Neural progenitor cell (in vitro differentiated cells): ENCODE measurements around the gene MID1. TPM values are rescaled to one million over a fixed set of nuclear protein-coding genes. Genes with fewer than 3 reads are reported as not detected.
A peak's percentile ranks its signal among the peaks of the same experiment; 100 is the strongest.

ENCODE experiments used
- DNase-seq: peaks from one replicate; pipeline ENCODE4 v3.0.0-alpha.2; 2016; ENCODE audit warnings: low spot score
- H2AFZ ChIP-seq: fragments of 200-600 bp; sonication (generic); replicated peaks from 2 replicates; pipeline ENCODE4 v1.6.1; 2016; ENCODE audit warnings: antibody characterized with exemption
- H3F3A ChIP-seq: fragments of 200-600 bp; sonication (generic); 2 replicates; pipeline ENCODE4 v1.6.1; 2016; ENCODE audit warnings: antibody characterized with exemption, low read depth
- H3K27ac ChIP-seq: fragments of 200-600 bp; sonication (generic); 2 replicates; pipeline ENCODE4 v1.5.1; 2016; ENCODE audit warnings: mild to moderate bottlenecking
- H3K27me3 ChIP-seq: fragments of 200-600 bp; sonication (generic); 2 replicates; pipeline ENCODE4 v1.6.1; 2016; ENCODE audit warnings: mild to moderate bottlenecking, moderate library complexity
- H3K36me3 ChIP-seq: fragments of 200-600 bp; sonication (generic); 2 replicates; pipeline ENCODE4 v1.5.1; 2016
- H3K4me1 ChIP-seq: fragments of 200-600 bp; sonication (generic); 2 replicates; pipeline ENCODE4 v1.6.1; 2016; ENCODE audit warnings: mixed run types
- H3K4me2 ChIP-seq: fragments of 200-600 bp; sonication (generic); 2 replicates; pipeline ENCODE4 v1.6.1; 2016
- H3K4me3 ChIP-seq: fragments of 200-600 bp; sonication (generic); 2 replicates; pipeline ENCODE4 v1.5.1; 2016
- H3K79me2 ChIP-seq: fragments of 200-600 bp; sonication (generic); 2 replicates; pipeline ENCODE4 v1.6.1; 2016; ENCODE audit warnings: low read depth
- H3K9ac ChIP-seq: fragments of 200-600 bp; sonication (generic); 2 replicates; pipeline ENCODE4 v1.6.1; 2016
- H3K9me3 ChIP-seq: fragments of 200-600 bp; sonication (generic); 2 replicates; pipeline ENCODE4 v1.5.1; 2016; ENCODE audit warnings: low read depth
- H4K20me1 ChIP-seq: fragments of 200-600 bp; sonication (generic); 2 replicates; pipeline ENCODE4 v1.6.1; 2016; ENCODE audit warnings: low read depth
- H3K27ac Mint-ChIP-seq: 3 replicates; pipeline ENCODE4 v1.8.0; 2021; ENCODE audit warnings: mixed read lengths
- H3K27me3 Mint-ChIP-seq: 2 replicates; pipeline ENCODE4 v1.8.0; 2022; ENCODE audit warnings: low read depth, mild to moderate bottlenecking, inconsistent platforms, moderate library complexity, mixed read lengths; ENCODE audit not compliant: insufficient read depth
- H3K36me3 Mint-ChIP-seq: 3 replicates; pipeline ENCODE4 v1.8.0; 2021; ENCODE audit warnings: mixed read lengths
- H3K4me1 Mint-ChIP-seq: 3 replicates; pipeline ENCODE4 v1.8.0; 2021; ENCODE audit warnings: mixed read lengths
- H3K4me3 Mint-ChIP-seq: 3 replicates; pipeline ENCODE4 v1.8.0; 2021; ENCODE audit warnings: mild to moderate bottlenecking, moderate library complexity, mixed read lengths
- H3K9me3 Mint-ChIP-seq: 3 replicates; pipeline ENCODE4 v1.8.0; 2020; ENCODE audit warnings: mixed read lengths
- CTCF ChIP-seq: fragments of 200-600 bp; sonication (generic); IDR thresholded peaks from 2 replicates; pipeline ENCODE4 v1.5.1; 2017; ENCODE audit warnings: antibody characterized with exemption, mild to moderate bottlenecking
- EZH2 ChIP-seq: fragments of 200-600 bp; sonication (generic); IDR thresholded peaks from 2 replicates; pipeline ENCODE4 v1.6.1; 2017; ENCODE audit warnings: antibody characterized with exemption, mild to moderate bottlenecking, moderate library complexity
- EZH2phosphoT487 ChIP-seq: fragments of 200-600 bp; sonication (generic); IDR thresholded peaks from 2 replicates; pipeline ENCODE4 v1.6.1; 2017; ENCODE audit warnings: antibody characterized with exemption
- total RNA-seq: library from RNA; depleted of rRNA; stranded (reverse); fragments of >200 nt; gene quantifications from 2 replicates; pipeline ENCODE4 v1.2.3, GENCODE V29; 2015; ENCODE audit warnings: low replicate concordance

MID1 gene
- total RNA-seq, 1 donor from 2014 or later, result 29.5 TPM

GRCh38 chrX:10556405-10556804 lies 64.0 kb downstream of the MID1 start:
- H4K20me1 ChIP-seq, result peaks cover 8% of the 10 kb centered on the region
- H3K36me3 ChIP-seq, result peaks cover 3% of the 10 kb centered on the region
- H3K4me1 ChIP-seq, result peaks cover 4% of the 10 kb centered on the region
- no peak overlapping the region for H3K4me2 ChIP-seq
- no peak for DNase-seq
- H3K9me3 ChIP-seq, result no peaks in the 10 kb centered on the region
- no peak overlapping the region for H3K4me3 Mint-ChIP-seq
- peaks cover 36% of the 10 kb centered on the region for H3K79me2 ChIP-seq
- H3K27me3 Mint-ChIP-seq, result peaks cover 2% of the 10 kb centered on the region
- no peaks in the 10 kb centered on the region for H3F3A ChIP-seq
- H3K36me3 Mint-ChIP-seq, result peaks cover 35% of the 10 kb centered on the region
- no peak overlapping the region for H3K4me3 ChIP-seq
- H3K27ac ChIP-seq, result no peak overlapping the region
- H3K9ac ChIP-seq, result no peak overlapping the region
- no peak for TF ChIP-seq EZH2
- TF ChIP-seq EZH2phosphoT487, result no peak
- no peak for TF ChIP-seq CTCF
- H3K9me3 Mint-ChIP-seq, result peaks cover 25% of the 10 kb centered on the region
- H3K27ac Mint-ChIP-seq, result no peak overlapping the region
- H3K4me1 Mint-ChIP-seq, result peaks cover 17% of the 10 kb centered on the region
- H2AFZ ChIP-seq, result no peak overlapping the region
- no peaks in the 10 kb centered on the region for H3K27me3 ChIP-seq

- no peak overlapping the region for H2AFZ ChIP-seq
- peaks cover 8% of the 10 kb centered on the region for H4K20me1 ChIP-seq
- H3K27ac ChIP-seq, result no peak overlapping the region
- H3K4me3 ChIP-seq, result no peak overlapping the region
- H3F3A ChIP-seq, result no peaks in the 10 kb centered on the region
- Mint-ChIP-seq H3K9me3 (peaks cover 21% of the 10 kb centered on the region), H3K27ac (peak overlapping the region; percentile 60), H3K4me3 (no peak overlapping the region), H3K27me3 (no peaks in the 10 kb centered on the region), H3K4me1 (peaks cover 17% of the 10 kb centered on the region), H3K36me3 (peaks cover 36% of the 10 kb centered on the region)
- peaks cover 4% of the 10 kb centered on the region for H3K4me1 ChIP-seq
- DNase-seq, result no peak
- TF ChIP-seq EZH2phosphoT487, result no peak
- no peak for TF ChIP-seq CTCF
- TF ChIP-seq EZH2, result no peak
- H3K27me3 ChIP-seq, result no peaks in the 10 kb centered on the region
- H3K9ac ChIP-seq, result no peak overlapping the region
- no peaks in the 10 kb centered on the region for H3K9me3 ChIP-seq
- peaks cover 3% of the 10 kb centered on the region for H3K36me3 ChIP-seq
- no peak overlapping the region for H3K4me2 ChIP-seq
- peaks cover 40% of the 10 kb centered on the region for H3K79me2 ChIP-seq
These were observed 64.5 kb downstream of the MID1 start for GRCh38 chrX:10555846-10556245.

DNA sequence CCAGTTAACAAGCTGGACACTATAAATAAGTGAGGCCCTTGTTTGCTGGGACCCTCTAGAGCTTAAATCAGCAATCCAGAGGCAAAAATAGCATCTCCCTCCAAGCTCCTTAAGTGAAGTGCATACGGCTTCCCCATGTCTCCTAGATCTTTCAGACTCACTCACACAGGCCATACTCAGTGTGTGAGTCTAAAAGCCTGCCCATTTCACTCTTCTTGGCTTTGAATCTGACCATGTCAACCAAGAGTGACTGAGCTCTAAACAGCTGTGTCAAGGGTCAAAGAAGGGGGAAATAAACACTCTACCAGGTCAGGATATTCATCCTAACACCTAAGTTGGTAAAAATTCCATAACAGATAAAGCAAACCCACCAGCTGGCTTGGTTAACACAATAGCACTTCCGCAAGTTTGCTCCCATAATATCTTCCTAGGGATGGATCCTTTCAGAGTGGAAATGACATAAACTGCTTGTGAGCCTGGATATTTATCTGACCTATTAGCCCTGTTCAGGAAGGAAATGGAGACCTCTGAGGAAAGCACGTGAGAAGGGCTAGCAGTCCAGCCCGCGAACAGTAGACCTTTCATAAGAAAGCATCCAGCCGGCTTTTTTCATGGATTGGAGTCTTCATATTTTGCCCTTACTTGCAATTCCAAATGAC lies 65.6 kb downstream of the MID1 start:
- no peak overlapping the region for H3K9ac ChIP-seq
- H2AFZ ChIP-seq, result no peak overlapping the region
- peaks cover 4% of the 10 kb centered on the region for H3K4me1 ChIP-seq
- no peak overlapping the region for H3K4me2 ChIP-seq
- Mint-ChIP-seq H3K4me3 (no peak overlapping the region), H3K36me3 (peaks cover 29% of the 10 kb centered on the region), H3K9me3 (peaks cover 12% of the 10 kb centered on the region), H3K27ac (no peak overlapping the region), H3K4me1 (peaks cover 17% of the 10 kb centered on the region), H3K27me3 (no peaks in the 10 kb centered on the region)
- H3K79me2 ChIP-seq, result peaks cover 37% of the 10 kb centered on the region
- no peaks in the 10 kb centered on the region for H3K9me3 ChIP-seq
- H3K36me3 ChIP-seq, result peaks cover 3% of the 10 kb centered on the region
- no peak overlapping the region for H3K27ac ChIP-seq
- no peaks in the 10 kb centered on the region for H3K27me3 ChIP-seq
- H3F3A ChIP-seq, result no peaks in the 10 kb centered on the region
- peaks cover 8% of the 10 kb centered on the region for H4K20me1 ChIP-seq
- TF ChIP-seq EZH2 (no peak), CTCF (no peak), EZH2phosphoT487 (no peak)
- no peak overlapping the region for H3K4me3 ChIP-seq
- DNase-seq, result no peak
